PFSK-1 (cell line): Measurements from ENCODE around the gene BRWD1.
A peak's percentile ranks its signal among the peaks of the same experiment; 100 is the strongest.

ENCODE experiments used
- POLR2AphosphoS5 ChIP-seq: IDR thresholded peaks from 2 replicates; pipeline ENCODE4 v1.6.1; 2012; ENCODE audit warnings: low read depth, mild to moderate bottlenecking, control low read depth, low read length, moderate library complexity
- REST ChIP-seq, 2 experiments: IDR thresholded peaks; 2 replicates each; pipeline versions ENCODE4 v1.6.1 to v1.8.0; 2011 to 2012; ENCODE audit warnings: low read depth in 2 of 2, low read length in 2 of 2, control low read depth in 1 of 2, inconsistent platforms in 1 of 2, mild to moderate bottlenecking in 1 of 2, moderate library complexity in 1 of 2; ENCODE audit not compliant: insufficient read depth in 1 of 2
- SIN3A ChIP-seq: IDR thresholded peaks from 2 replicates; pipeline ENCODE4 v1.6.1; 2012; ENCODE audit warnings: mild to moderate bottlenecking, low read length, moderate library complexity, borderline replicate concordance; ENCODE audit not compliant: insufficient read depth

- TF ChIP-seq SIN3A (peak; percentile 9; the same call in 1 of the 2 replicates), REST (IDR thresholded peaks at IDR 0.05; ENCODE audit: insufficient read depth in 1 of 2, low read depth in 2 of 2, low read length in 2 of 2) (0 out of 4 replicates have a peak, but pooled peaks of 1 of the 2 experiments have one; percentile 27), POLR2AphosphoS5 (peak; percentile 70; the same call in 1 of the 2 replicates)
These were observed 130.0 kb downstream of the BRWD1 start, which contains the start of gene PSMG1 for GRCh38 chr21:39183272-39184049.
